ENCODE results near the gene PHACTR4.
"Not testable (repeated sequence)": the region's sequence is repeated elsewhere in the genome, so short reads cannot be mapped to it uniquely, and the experiment has no call there.

Gene PHACTR4

GRCh38 chr1:28506907-28507246, 137.3 kb downstream of the PHACTR4 start:
- no peak for DNase-seq

GRCh38 chr1:28507247-28507645, 137.7 kb downstream of the PHACTR4 start:
- no peak for DNase-seq

DNA sequence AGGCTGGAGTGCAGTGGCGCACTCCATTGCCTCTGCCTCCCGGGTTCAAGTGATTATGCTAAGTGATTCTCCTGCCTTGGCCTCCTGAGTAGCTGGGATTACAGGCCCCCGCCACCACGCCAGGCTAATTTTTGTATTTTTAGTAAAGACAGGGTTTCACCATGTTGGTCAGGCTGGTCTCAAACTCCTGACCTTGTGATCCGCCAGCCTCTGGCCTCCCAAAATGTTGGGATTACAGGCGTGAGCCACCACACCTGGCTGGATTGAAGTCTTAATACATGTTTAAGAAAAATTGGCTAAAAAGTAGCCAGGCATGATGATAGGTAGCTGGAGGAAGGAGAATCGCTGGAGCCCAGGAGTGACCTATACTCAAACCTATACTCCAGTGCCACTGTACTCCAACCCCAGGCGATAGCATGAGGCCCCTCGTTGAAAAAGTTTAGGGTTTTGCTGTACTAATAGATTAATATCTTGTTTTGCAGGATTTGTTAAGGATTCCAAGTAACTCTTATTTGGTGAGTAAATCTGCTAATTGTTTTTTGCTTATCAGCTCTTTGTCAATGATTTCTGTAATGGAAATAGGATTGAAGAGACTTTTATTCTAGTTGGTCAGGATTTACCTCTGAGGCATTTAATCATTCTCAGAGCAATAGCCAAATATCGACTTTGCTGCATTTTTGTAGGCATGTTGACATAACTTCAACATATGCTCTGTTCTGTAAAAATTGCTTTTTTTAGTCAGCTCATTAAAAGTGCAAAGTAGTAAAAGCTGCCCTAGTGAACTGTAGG, 138.3 kb downstream of the PHACTR4 start:
- no peak for DNase-seq

DNA sequence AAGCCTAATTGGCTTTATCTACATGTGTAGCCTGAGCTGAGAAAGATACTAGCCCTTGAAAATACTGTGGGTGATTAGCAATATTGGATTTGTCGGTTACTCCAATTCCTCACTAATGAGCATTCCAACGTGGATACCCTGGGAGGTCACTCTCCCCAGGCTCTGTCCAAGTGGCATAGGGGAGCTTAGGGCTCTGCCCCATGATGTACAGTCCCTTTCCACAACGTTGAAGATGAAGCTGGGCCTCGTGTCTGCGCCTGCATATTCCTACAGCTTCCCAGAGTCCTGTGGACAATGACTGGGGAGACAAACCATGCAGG, 138.9 kb downstream of the PHACTR4 start:
- DNase-seq: no peak

- DNase-seq: no peak
These were observed 140.2 kb downstream of the PHACTR4 start for GRCh38 chr1:28509705-28510272.

DNA sequence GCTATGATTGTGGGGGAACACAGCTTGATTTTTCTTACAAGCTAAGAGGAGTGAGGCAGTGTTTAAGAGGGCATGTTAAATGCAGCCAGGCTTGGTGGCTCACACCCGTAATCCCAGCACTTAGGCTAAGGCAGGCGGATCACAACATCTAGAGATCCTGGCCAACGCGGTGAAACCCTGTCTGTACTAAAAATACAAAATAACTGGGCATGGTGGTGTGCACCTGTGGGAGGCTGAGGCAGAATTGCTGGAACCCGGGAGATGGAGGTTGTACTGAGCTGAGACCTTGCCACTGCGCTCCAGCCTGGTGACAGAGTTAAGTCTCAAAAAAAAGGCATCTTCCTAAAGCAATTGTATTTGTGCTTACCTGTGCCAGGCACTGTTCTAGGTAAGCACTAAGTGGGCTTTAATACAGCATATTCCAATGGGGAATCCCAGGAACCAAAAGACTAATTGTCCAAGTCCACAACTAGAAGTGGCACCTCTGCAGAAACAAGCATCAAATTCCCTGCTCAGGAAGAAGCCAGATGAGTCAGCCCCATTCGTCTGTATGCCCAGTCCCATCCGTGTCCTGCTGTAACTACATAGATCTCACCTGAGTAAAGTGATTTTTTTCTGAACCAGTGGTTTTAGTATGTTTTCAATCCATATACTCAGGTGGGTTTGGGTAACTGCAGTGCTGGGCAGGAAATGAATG, 140.9 kb downstream of the PHACTR4 start:
- no peak for DNase-seq

GRCh38 chr1:28510970-28511440, 141.5 kb downstream of the PHACTR4 start:
- no peak for DNase-seq

DNA sequence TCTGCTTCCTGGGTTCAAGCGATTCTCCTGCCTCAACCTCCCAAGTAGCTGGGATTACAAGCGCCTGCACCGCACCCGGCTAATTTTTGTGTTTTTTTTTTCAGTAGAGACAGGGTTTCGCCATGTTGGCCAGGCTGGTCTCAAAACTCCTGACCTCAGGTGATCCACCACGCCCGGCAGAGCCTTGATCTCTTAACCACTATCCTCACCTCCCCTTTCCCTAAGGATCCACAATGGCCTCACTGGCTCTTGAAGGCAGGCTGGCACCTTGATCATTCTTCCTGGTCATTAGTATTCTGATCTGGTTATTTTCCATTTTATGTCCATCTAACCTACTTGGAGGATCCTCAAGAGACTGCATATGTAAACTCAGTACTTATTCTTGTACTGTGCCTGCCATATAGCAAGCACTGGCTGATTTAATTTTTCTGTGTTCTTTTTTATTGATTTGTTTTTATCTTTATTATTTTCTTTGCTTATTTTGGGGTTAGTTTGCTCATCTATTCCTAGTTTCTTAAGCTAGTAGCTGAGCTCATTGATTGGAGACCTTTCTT, 142.6 kb downstream of the PHACTR4 start:
- DNase-seq: no peak

GRCh38 chr1:28514445-28514933, 144.9 kb downstream of the PHACTR4 start:
- not testable (repeated sequence) for DNase-seq

- DNase-seq: no peak
These were observed 147.0 kb downstream of the PHACTR4 start for GRCh38 chr1:28516518-28516956.

- no peak for DNase-seq
These were observed 148.1 kb downstream of the PHACTR4 start for GRCh38 chr1:28517649-28517999.

DNA sequence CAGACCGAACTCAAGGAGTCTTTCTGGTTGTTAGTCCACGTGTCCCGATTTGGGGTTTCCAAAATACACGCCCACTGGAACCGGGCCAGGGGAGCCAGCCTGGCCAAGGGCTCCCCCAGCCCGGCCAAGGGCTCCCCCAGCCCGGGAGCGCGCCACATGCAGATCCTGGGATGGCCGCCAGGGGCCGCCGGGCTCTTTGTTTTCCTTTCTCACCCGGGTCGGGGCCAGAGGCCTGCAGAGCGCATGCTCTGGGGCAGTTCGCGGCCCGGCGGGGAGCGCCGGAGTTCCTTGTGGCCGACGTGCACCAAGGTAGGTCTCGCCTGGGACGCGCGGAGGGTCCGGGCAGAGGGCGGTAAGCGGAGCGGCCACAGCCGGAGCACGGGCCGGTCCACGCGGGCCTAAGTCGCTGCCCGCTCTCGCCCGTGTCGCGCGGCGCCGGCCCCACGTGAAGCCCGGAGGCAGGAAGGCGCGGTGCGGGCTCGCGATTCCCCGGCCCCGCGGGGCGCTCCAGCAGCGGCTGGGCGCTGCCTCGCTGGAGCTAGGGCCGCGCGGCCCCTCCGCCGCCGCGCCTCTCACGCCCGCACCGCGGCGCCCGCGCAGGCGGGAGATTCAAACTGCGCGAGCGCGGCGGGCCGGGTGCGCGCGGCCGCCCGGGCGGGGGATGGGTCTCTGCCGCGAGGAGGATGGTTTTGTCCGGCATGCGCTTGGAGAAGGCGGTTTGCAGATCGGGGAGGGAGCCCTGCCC, 148.6 kb downstream of the PHACTR4 start:
- DNase-seq: peak; percentile 84

DNA sequence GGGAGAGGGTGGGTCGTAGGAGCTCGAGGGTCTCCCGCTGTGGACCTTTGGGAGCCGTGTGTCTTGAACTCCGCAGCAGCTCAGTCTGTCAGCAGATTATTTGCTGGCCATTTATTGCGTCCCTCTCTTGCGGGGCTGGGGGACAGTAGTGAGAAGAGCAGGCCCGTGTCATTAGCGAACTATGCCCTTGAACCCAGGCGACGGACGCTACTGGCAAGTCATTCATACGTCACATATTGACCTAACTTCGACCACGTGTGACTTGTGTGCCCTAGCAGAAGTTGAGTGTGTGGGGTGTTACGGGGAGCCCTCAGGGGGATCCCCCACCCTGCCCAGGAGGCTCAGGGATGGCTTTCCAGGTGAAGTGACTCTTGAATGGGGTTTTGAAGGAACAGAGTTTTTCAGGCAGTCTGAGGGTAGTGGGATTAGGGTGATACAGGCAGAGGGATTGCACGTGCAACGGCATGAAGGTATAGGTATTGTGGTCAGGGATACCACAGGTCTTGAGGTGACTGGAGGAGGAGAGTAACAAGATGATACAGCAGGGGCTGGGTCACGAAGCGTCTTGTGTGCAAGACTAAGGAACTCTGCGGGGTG, 149.3 kb downstream of the PHACTR4 start:
- DNase-seq: no peak

- no peak for DNase-seq
These were observed 150.6 kb downstream of the PHACTR4 start for GRCh38 chr1:28519946-28520725.

DNA sequence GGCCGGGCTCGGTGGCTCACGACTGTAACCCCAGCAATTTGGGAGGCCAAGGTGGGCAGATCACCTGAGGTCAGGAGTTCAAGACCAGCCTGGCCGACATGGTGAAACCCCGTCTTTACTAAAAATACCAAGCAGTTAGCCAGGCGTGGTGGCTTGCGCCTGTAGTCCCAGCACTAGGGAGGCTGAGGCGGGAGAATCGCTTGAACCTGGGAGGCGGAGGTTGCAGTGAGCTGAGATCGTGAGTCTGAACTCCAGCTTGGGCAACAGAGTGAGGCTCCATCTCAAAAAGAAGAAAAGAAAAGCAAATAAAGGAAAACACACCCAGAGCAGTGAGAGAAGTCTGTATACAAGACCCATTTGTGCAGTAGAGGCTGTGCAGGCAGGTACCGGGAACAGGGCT, 151.3 kb downstream of the PHACTR4 start:
- DNase-seq: not testable (repeated sequence)

DNA sequence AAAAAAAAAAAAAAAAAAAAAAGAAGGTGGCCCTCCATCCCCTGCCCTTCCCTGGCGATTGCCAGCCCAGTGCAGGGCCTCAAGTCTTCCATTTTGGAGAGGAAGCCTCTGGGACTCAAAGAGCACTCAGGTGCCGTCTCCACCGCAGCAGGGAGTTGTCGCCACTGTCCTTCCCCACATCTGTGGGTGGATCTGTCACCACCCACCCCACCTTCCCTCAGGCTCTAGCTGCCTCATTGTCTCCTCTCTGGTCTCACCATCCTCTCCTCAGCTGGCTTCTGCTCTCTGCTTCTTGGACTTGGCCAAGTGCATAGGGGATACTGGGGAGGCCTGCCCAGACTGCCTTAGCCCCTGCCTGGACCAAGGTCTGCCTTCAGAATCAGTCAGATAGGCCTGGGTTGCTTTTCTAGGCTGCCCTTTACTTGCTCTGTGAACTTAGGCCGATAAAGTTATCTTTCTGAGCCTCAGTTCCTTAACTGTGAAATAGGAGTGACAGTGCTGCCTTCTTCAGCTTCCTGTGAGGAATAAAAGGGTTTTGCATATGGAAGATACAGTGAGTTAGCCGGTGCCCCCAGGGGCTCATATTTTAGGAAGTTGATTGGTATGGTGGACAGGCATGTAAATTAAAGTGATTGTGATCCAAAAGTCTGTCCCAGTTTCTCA, 152.1 kb downstream of the PHACTR4 start:
- DNase-seq: no peak

GRCh38 chr1:28522537-28522936, 153.0 kb downstream of the PHACTR4 start:
- not testable (repeated sequence) for DNase-seq

GRCh38 chr1:28525002-28525642, 155.6 kb downstream of the PHACTR4 start:
- not testable (repeated sequence) for DNase-seq

DNA sequence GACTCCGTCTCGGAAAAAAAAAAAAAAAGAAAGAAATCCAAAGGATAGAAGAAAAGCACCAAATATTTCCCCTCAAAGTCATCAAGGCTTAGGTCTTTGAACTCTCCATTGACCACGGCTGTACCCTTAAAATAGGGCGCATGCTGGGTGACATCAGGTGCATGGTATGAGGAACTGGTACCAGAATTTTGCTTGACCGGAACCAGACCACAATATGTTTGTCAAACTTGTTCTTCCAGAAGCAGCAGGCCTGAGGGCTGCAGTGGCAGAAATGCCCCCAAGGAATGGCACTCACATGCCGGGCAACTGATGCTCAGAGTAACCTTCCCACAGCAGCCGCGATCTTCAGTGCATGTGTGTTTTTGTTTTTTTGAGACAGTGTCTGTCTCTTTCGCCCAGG, 157.3 kb downstream of the PHACTR4 start:
- DNase-seq: no peak

GRCh38 chr1:28530456-28530855, 160.9 kb downstream of the PHACTR4 start:
- no peak for DNase-seq

DNA sequence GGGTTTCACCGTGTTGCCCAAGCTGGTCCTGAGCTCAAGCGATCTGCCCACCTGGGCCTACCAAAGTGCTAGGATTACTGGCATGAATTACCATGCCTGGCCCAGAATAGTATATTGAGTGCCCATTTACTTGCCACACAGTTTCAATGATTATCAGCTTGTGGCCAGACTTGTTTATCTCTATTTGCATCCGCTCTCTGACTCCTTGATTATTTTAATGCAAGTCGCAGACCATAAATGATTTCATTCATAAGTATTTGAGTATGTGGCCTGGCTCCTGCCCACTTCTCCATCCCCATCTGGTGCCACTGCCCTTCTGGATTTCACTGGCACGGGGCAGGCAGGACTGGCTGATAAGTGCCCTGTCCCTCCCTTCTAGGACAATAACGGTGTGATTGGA, 165.1 kb downstream of the PHACTR4 start:
- no peak for DNase-seq
